GM13976 (cell line): ENCODE data around the gene PAK5.

Experiments used
- DNase-seq: peaks from one replicate; pipeline ENCODE4 v3.0.0; 2012; ENCODE audit warnings: low spot score
- in situ Hi-C: fragments of 300-500 bp; cut with MboI; formaldehyde crosslinking; loops from one replicate; pipeline ENCODE4 v1.12.0; 2022; ENCODE audit warnings: low sequenced_read_pairs, mixed read lengths, inconsistent platforms; ENCODE audit not compliant: unreplicated experiment
- TF ChIP-seq, protein P1 (sequence below): IDR thresholded peaks from 2 replicates; pipeline ENCODE4 v1.5.1; 2012; ENCODE audit warnings: borderline replicate concordance, mild to moderate bottlenecking; ENCODE audit not compliant: insufficient read depth; ENCODE audit errors: extremely low read depth, missing control alignments, control extremely low read depth

PAK5 gene

DNA sequence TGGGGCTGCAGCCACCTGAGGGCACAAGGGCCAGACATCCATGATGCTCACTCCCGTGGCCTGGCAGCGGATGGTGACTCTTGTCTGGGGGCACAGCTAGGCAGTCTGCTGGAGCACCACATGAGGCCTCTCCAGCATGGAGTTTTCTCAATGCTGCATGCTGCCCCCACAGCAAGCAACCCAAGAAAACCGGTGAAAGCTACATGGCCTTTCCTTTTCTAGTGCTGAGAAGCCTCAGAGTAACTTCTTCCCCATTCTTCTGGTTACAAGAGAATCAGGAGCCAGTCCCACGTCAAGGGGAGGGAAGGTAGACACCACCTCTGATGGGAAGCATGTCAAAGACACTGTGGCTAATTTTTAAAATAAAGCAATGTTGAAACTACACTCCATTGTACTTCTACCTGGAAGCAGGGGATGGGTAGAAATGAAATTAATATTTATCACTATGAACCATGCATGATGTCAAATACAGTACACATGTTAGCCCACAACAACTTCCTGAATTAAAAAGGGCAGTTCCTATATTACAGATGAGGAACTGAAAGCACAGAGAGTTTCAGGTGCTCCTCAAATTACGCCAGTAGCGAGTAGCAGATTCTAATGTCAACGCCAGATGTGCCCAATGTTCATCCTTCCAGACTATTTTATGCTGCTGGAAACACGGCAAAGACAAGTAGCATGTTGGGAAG, 223.0 kb downstream of the PAK5 start:
- in situ Hi-C loops, result loop anchor here (25.0 kb wide), 2 partner anchors 471 to 821 kb away; partner anchors contain the start of genes MKKS and SLX4IP
- TF ChIP-seq, protein P1, sequence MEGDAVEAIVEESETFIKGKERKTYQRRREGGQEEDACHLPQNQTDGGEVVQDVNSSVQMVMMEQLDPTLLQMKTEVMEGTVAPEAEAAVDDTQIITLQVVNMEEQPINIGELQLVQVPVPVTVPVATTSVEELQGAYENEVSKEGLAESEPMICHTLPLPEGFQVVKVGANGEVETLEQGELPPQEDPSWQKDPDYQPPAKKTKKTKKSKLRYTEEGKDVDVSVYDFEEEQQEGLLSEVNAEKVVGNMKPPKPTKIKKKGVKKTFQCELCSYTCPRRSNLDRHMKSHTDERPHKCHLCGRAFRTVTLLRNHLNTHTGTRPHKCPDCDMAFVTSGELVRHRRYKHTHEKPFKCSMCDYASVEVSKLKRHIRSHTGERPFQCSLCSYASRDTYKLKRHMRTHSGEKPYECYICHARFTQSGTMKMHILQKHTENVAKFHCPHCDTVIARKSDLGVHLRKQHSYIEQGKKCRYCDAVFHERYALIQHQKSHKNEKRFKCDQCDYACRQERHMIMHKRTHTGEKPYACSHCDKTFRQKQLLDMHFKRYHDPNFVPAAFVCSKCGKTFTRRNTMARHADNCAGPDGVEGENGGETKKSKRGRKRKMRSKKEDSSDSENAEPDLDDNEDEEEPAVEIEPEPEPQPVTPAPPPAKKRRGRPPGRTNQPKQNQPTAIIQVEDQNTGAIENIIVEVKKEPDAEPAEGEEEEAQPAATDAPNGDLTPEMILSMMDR, result no peak
- DNase-seq, result peak; percentile 51

DNA sequence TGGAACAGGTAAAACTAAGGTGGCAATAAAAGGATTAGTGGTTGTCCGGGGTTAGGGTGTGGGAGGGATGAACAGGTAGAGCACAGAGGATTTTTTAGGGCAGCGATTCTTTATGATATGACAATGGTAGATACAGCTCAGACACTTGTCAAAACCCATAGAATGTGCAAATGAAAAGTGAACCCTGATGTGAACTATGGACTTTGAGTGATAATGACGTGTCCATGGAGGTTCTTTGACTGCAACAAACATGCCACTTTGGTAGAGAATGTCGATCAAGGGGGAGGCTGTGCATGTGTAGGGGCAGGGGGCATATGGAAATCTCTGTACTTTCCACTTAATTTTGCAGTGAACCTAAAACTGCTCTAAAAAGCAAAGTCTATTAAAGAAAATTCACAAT, 223.8 kb downstream of the PAK5 start:
- TF ChIP-seq, protein P1, result no peak
- no peak for DNase-seq
- in situ Hi-C loops, result loop anchor here (25.0 kb wide), 2 partner anchors 472 to 822 kb away; partner anchors contain the start of genes MKKS and SLX4IP

DNA sequence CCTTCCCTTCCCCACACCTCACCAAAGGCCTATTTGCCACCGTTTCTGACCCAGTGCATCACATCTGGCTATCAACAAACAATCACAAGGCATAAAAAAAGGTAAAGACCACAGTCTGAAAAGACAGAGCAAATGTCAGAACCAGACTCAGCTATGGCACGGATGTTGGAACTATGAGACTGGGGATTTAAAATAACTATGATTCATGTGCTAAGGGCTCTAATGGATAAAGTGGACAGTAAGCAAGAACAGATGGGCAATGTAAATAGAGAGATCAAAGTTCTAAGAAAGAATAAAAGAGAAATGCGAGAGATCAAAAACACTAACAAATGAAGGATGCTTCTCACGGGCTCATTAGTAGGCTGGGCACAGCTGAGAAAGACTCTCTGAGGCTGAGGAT, 225.0 kb downstream of the PAK5 start:
- in situ Hi-C loops, result loop anchor here (5.0 to 25.0 kb wide), 3 partner anchors 207 to 823 kb away; partner anchors contain the start of genes MKKS and SLX4IP
- no peak for DNase-seq
- TF ChIP-seq, protein P1, result no peak

DNA sequence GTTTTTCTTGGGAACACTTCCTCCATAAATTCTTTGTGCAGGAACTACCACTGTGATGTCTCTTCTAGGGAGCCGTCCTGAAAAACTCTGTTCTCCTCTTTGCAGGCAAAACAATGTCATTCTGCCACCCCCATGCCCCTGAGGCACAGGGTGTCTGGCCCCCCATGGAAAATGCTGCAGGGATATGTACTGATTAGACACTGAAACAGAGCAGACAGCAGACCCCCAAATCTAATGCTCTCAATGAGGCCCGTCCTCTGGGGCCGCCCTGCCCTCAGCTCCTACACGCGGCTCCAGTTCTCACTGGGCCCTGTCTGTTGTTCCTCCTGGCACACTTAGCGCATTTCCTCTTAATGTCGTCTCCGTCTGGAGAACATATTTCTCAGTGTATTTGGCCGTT, 227.0 kb downstream of the PAK5 start:
- TF ChIP-seq, protein P1, result no peak
- no peak for DNase-seq
- in situ Hi-C loops, result loop anchor here (5.0 to 25.0 kb wide), 3 partner anchors 205 to 825 kb away; partner anchors contain the start of genes MKKS and SLX4IP

DNA sequence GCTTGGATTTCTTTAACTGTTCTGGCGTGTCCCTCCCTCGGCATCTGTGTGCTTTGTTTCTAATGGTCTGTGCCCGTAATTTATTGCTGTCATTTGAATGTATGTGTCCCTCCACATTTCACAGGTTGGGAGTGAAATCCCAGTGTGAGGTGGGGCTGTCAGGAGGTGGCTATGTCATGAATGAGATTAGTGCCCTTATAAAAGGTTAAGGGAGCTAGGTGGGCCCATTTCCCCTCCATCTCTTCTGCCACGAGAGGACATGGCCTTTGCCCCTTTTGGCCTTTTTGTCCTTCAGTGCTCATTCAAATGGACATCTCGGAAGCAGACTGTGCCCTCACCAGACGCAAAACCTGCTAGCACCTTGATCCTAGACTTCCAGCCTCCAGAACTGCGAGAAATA, 228.2 kb downstream of the PAK5 start:
- in situ Hi-C loops, result loop anchor here (5.0 to 25.0 kb wide), 3 partner anchors 203 to 827 kb away; partner anchors contain the start of genes MKKS and SLX4IP
- no peak for DNase-seq
- TF ChIP-seq, protein P1, result no peak

DNA sequence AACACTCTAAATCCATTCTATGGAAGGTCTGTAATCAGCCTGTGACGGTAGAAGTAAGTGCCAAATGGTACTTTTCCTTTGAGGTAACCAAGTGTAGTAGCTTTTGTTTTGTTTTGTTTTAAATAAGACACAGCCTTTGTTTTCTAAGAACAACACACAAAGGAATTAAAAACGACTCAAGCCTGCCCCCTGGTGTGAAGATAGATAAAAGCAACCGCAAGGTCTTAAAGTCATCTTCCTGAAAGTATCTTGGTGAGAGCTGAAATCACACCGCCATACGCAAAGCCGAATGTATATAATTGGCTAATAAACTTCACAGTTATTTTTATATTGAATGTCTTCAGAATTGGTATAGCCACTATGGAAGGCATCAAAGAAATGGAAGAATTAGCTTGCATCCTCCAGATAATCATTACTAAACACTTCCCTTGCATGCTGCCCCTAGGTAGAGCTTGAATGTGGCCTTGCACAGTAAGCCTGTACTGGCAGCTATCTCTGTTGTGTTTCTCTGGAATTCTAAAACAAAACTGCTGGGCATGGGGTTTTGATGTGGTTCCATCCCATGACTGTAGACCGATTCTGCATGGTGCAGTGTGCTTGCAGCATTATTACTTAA, 228.9 kb downstream of the PAK5 start:
- TF ChIP-seq, protein P1, result peak; percentile 52
- in situ Hi-C loops, result loop anchor here (5.0 to 25.0 kb wide), 3 partner anchors 203 to 827 kb away; partner anchors contain the start of genes MKKS and SLX4IP
- DNase-seq, result peak; percentile 41
